Vagina (tissue), 2 donors: ENCODE data around the gene PRKRIP1.

Source experiments
- POLR2A ChIP-seq, 2 donors: fragments of 450-650 bp; IDR thresholded peaks; one replicate each; pipeline ENCODE4 v1.6.1; 2017; ENCODE audit warnings: antibody characterized with exemption in 2 of 2, mild to moderate bottlenecking in 2 of 2, moderate library complexity in 2 of 2
- TF ChIP-seq, protein P1 (sequence below), 3 experiments: fragments of 450-650 bp in 2 of 3; fragments of 200-600 bp in 1 of 3; sonication (generic) in 1 of 3; IDR thresholded peaks; one replicate each; pipeline ENCODE4 v1.5.1; 2017 to 2019; ENCODE audit warnings: antibody characterized with exemption in 3 of 3, mild to moderate bottlenecking in 2 of 3, moderate library complexity in 2 of 3

- TF ChIP-seq, protein P1, sequence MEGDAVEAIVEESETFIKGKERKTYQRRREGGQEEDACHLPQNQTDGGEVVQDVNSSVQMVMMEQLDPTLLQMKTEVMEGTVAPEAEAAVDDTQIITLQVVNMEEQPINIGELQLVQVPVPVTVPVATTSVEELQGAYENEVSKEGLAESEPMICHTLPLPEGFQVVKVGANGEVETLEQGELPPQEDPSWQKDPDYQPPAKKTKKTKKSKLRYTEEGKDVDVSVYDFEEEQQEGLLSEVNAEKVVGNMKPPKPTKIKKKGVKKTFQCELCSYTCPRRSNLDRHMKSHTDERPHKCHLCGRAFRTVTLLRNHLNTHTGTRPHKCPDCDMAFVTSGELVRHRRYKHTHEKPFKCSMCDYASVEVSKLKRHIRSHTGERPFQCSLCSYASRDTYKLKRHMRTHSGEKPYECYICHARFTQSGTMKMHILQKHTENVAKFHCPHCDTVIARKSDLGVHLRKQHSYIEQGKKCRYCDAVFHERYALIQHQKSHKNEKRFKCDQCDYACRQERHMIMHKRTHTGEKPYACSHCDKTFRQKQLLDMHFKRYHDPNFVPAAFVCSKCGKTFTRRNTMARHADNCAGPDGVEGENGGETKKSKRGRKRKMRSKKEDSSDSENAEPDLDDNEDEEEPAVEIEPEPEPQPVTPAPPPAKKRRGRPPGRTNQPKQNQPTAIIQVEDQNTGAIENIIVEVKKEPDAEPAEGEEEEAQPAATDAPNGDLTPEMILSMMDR (IDR thresholded peaks at IDR 0.05), result no peak
- no peak for TF ChIP-seq POLR2A (IDR thresholded peaks at IDR 0.05)
Observed at GRCh38 chr7:102393467-102393866, 2.7 kb upstream of the PRKRIP1 start.
